Right renal cortex interstitium (tissue), 3 donors: ENCODE data around the gene PYDC2. TPM values are rescaled to one million over a fixed set of nuclear protein-coding genes. Genes with fewer than 3 reads are reported as not detected.
"Not testable (repeated sequence)": the region's sequence is repeated elsewhere in the genome, so short reads cannot be mapped to it uniquely, and the experiment has no call there.

ENCODE experiments used
- DNase-seq, 3 donors: peaks; one replicate each; pipeline ENCODE4 v3.0.0-alpha.2; 2013; ENCODE audit warnings: low read depth in 3 of 3, low spot score in 2 of 3
- polyA plus RNA-seq, 3 donors: library from polyadenylated mRNA; unstranded; fragments of 120-200 nt; gene quantifications; one replicate each; pipeline ENCODE4 v1.2.1, GENCODE V29; 2013; ENCODE audit not compliant: insufficient read length in 3 of 3

Gene PYDC2
- polyA plus RNA-seq, 3 donors, result not detected

GRCh38 chr3:191460360-191460759, 603 bp upstream of the PYDC2 start:
- DNase-seq, result no peak

GRCh38 chr3:191470080-191470479, 9.1 kb downstream of the PYDC2 start:
- DNase-seq, result no peak

DNA sequence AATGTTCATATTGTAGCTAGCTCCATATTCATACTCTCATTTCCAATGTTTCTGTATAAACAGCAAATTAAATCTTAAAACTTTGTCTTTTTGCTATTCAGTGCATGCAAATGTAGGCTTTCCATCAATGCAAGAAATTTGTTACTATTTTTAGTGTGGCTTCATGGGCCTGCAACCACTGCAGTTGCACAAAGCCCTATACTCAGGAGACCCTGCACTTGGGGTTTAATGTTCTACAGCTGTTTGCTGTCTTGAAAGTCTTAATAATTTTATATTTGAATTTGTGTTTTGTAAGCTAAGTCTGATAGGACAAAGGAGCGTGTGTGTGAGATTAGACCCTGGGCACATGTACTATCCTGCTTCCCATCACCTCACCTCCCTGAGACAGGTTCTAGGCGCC, 9.6 kb downstream of the PYDC2 start:
- DNase-seq, result peak in 1 of 3 donors; percentile 2

DNA sequence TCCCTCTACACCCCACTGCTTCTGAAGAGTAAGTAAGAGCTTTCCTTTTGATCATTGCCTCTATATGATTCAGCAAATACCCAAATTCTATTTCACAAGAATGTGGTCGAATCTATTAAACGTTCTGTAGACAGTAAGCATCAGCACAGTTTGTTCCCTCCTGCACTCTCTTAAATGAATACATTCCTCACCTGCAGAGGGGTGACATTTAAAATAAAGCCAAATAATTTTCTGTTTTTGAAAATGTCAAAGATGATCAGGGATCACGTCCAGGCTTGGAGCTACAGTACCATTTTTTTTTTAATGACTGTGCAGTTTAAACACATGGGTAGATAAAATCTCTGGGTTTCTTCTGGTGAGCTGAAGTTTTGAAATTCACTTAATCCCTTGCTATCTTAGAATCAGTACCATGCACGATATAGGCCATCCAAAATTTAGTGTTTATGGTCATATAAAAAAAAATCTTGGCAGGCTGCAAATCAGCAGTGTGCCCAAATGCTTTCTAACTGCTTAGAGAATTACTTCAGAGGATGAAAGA, 12.8 kb downstream of the PYDC2 start:
- no peak for DNase-seq

DNA sequence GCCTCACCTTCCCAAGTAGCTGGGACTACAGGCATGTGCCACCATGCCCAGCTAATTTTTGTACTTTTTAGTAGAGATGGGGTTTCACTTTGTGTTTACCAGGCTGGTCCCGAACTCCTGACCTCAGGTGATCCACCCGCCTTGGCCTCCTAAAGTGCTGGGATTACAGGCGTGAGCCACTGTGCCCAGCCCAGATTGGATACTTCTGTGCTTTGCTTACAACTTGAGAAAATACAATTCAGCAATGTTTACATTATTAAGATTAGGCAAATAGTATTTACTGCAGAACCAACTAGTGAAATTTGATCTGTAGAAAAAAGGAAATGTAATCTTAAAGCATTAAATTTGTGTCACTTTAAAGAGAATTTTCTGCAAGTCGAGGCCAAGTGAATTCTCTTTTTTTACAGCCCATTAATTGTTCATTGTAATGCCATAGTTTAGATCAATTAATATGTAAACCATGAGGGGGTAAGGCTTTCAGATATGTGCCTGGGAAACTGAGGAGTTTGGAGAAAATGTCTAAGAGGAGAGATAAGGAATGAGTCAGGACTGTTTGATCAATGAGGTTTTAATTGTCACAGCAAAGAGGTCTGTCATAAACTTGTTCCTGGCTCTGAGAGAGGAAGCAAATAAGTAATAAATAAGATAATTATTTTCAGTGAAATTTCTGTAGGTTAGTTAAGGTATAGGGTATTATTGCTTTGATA, 15.3 kb downstream of the PYDC2 start:
- DNase-seq, result no peak

- DNase-seq, result not testable (repeated sequence)
Observed at GRCh38 chr3:191483994-191484393, 23.0 kb downstream of the PYDC2 start.

DNA sequence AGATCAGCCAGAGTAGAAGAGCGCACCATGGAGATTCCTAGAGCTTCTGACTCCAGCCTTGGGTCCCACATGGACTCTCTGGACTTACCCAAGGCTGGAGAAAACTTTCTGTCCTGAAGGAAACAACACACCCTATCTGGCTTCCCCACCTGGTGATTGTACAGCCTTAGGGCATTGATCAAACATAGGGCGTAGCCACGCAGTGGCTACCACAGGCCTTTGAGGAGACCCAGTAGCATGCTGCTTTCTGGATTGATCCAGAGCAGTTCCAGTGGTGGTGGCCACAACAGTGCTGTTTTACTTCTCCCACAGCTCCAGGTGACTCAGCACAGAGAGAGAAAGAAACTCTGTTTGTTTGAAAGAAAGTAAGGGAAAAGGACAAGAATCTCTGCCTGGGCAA, 23.5 kb downstream of the PYDC2 start:
- DNase-seq, result no peak

DNA sequence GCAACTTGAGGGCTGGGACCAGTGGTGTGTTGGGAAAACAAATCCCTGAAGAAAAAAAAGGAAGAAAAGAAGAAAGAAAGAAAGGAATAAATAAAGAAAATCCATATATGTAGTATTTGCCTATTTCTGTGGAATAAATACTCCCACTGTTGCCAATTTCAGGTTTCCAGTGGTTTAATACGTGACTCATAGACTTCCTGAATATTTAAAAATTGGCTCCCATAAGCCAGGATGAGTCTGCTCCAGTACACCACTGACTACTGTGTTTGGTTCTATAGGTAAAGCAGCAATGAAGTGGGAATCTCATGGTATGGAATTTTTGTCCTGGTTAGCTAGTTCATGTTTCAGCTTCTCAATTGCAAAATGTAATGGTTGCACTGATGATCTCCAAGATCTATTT, 31.6 kb downstream of the PYDC2 start:
- DNase-seq, result no peak

DNA sequence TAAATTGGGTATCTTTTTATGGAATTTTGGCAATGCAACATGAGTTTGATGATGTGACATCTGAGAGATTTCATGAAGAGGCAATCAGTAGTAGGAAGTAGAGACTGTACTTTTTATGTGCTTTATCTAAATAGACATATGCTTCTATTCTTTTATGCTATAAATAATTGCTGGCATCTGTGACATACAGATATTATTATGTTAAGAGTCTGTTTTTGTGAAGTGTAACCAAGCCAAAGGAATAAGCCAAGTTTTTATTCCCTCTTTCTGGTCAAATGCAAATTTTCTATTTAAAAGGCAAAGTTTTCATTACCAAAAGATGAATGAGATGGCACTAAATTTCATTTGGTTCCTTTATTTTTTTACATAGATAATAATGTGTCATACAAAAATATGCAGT, 32.4 kb downstream of the PYDC2 start:
- no peak for DNase-seq

- peak in 1 of 3 donors; percentile 29 for DNase-seq
Observed at GRCh38 chr3:191499307-191500080, 38.5 kb downstream of the PYDC2 start.

DNA sequence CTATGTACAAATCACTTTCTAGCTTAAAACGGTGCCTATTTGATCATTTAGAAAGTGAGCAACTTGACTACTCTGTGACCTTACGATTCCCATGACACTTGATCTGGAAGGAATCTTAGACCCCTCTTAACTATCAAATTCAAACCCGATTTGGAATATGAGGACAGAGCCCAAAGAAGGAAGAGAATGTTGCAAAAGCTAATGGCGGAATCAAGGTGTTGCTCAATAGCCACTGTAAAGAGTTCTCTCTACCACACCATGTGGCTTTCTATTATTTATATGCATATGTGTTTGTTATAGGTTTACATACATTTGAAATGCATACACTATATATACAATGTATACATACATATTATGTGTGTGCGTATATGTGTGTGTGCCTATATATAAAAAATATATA, 39.9 kb downstream of the PYDC2 start:
- DNase-seq, result no peak

DNA sequence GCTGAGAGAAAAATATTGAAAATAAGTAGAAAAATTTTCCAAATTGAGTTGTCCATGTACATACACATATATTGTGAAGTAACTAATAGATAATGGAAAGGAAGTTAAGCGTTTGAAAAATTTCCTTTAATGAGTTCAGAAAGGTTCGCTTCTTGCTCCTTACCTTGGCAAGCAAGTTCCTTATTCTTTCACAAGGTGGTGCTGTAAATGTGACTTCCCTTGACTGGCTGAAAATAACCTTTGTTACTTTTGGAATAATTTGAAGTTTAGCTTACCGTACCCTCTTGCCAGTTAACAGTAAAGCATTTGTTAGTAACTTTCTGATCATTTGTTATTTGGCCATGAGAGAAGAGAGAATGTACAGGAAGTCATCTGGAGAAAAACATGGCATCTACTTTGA, 41.6 kb downstream of the PYDC2 start:
- DNase-seq, result no peak

DNA sequence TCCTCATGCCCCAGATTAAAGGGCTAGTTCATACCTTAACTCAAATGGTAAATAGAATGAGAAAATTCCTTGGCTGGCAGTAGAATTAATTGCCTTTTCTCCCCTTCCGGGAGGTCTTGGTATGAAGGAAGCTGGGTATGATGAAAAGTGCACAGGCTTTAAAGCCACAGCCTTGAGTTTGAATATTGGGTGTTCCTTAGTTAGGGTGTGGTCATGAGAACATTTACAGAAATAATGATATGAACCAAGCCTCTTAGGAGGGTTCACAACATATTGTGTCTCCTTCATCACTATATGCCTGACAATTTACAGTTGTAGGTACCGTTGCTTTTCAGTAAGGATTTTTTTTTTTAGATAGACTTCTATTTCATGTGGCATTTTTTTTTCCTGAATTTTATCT, 48.1 kb downstream of the PYDC2 start:
- no peak for DNase-seq

Other genes with a start within 250 kb of the PYDC2 start
- 10 to 100 TPM; 69.5 to 70.6 (median 69.7) TPM for gene CCDC50, start 131.8 kb upstream of the PYDC2 start, polyA plus RNA-seq
- gene UTS2B, start 130.6 kb upstream of the PYDC2 start, polyA plus RNA-seq, result under 1 TPM; 0.45 to 0.68 (median 0.50) TPM